GM12892 (cell line): ENCODE data around the gene COP1.

Experiments
- POLR2A ChIP-seq: IDR thresholded peaks from 2 replicates; pipeline ENCODE4 v1.6.1; 2011; ENCODE audit warnings: low read depth, low read length, control low read depth
- POLR2AphosphoS5 ChIP-seq: IDR thresholded peaks from 2 replicates; pipeline ENCODE4 v1.6.1; 2011; ENCODE audit warnings: low read depth, low read length, control low read depth

DNA sequence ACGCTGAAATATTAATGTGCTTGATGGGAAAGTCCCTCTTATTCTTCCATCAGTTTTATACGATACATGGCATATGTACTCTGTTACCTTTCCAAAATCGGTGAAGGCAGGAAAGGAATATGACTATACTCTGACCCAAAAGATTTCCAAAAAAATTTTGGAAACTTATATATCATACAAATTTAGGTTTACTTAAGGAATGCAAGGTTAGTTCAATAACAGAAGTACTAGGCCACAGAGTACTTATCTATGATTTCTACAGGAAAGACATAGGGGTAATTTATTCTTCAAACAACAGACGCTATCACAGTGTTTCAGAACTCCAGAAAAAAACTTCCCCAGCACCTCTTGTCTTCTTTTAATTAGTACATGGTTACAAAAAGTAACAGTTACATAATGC is 84.8 kb downstream of the COP1 start:
- no peak for TF ChIP-seq POLR2A
- TF ChIP-seq POLR2AphosphoS5 = no peak
